Neural progenitor cell (in vitro differentiated cells): ENCODE results near the gene WDR64. TPM values are rescaled to one million over a fixed set of nuclear protein-coding genes. Genes with fewer than 3 reads are reported as not detected.
A peak's percentile ranks its signal among the peaks of the same experiment; 100 is the strongest.

Source experiments
- DNase-seq: peaks from one replicate; pipeline ENCODE4 v3.0.0-alpha.2; 2016; ENCODE audit warnings: low spot score
- H2AFZ ChIP-seq: fragments of 200-600 bp; sonication (generic); replicated peaks from 2 replicates; pipeline ENCODE4 v1.6.1; 2016; ENCODE audit warnings: antibody characterized with exemption
- H3F3A ChIP-seq: fragments of 200-600 bp; sonication (generic); 2 replicates; pipeline ENCODE4 v1.6.1; 2016; ENCODE audit warnings: antibody characterized with exemption, low read depth
- H3K27ac ChIP-seq: fragments of 200-600 bp; sonication (generic); 2 replicates; pipeline ENCODE4 v1.5.1; 2016; ENCODE audit warnings: mild to moderate bottlenecking
- H3K27me3 ChIP-seq: fragments of 200-600 bp; sonication (generic); 2 replicates; pipeline ENCODE4 v1.6.1; 2016; ENCODE audit warnings: mild to moderate bottlenecking, moderate library complexity
- H3K36me3 ChIP-seq: fragments of 200-600 bp; sonication (generic); 2 replicates; pipeline ENCODE4 v1.5.1; 2016
- H3K4me1 ChIP-seq: fragments of 200-600 bp; sonication (generic); 2 replicates; pipeline ENCODE4 v1.6.1; 2016; ENCODE audit warnings: mixed run types
- H3K4me2 ChIP-seq: fragments of 200-600 bp; sonication (generic); 2 replicates; pipeline ENCODE4 v1.6.1; 2016
- H3K4me3 ChIP-seq: fragments of 200-600 bp; sonication (generic); 2 replicates; pipeline ENCODE4 v1.5.1; 2016
- H3K79me2 ChIP-seq: fragments of 200-600 bp; sonication (generic); 2 replicates; pipeline ENCODE4 v1.6.1; 2016; ENCODE audit warnings: low read depth
- H3K9ac ChIP-seq: fragments of 200-600 bp; sonication (generic); 2 replicates; pipeline ENCODE4 v1.6.1; 2016
- H3K9me3 ChIP-seq: fragments of 200-600 bp; sonication (generic); 2 replicates; pipeline ENCODE4 v1.5.1; 2016; ENCODE audit warnings: low read depth
- H4K20me1 ChIP-seq: fragments of 200-600 bp; sonication (generic); 2 replicates; pipeline ENCODE4 v1.6.1; 2016; ENCODE audit warnings: low read depth
- H3K27ac Mint-ChIP-seq: 3 replicates; pipeline ENCODE4 v1.8.0; 2021; ENCODE audit warnings: mixed read lengths
- H3K27me3 Mint-ChIP-seq: 2 replicates; pipeline ENCODE4 v1.8.0; 2022; ENCODE audit warnings: low read depth, mild to moderate bottlenecking, inconsistent platforms, moderate library complexity, mixed read lengths; ENCODE audit not compliant: insufficient read depth
- H3K36me3 Mint-ChIP-seq: 3 replicates; pipeline ENCODE4 v1.8.0; 2021; ENCODE audit warnings: mixed read lengths
- H3K4me1 Mint-ChIP-seq: 3 replicates; pipeline ENCODE4 v1.8.0; 2021; ENCODE audit warnings: mixed read lengths
- H3K4me3 Mint-ChIP-seq: 3 replicates; pipeline ENCODE4 v1.8.0; 2021; ENCODE audit warnings: mild to moderate bottlenecking, moderate library complexity, mixed read lengths
- H3K9me3 Mint-ChIP-seq: 3 replicates; pipeline ENCODE4 v1.8.0; 2020; ENCODE audit warnings: mixed read lengths
- CTCF ChIP-seq: fragments of 200-600 bp; sonication (generic); IDR thresholded peaks from 2 replicates; pipeline ENCODE4 v1.5.1; 2017; ENCODE audit warnings: antibody characterized with exemption, mild to moderate bottlenecking
- EZH2 ChIP-seq: fragments of 200-600 bp; sonication (generic); IDR thresholded peaks from 2 replicates; pipeline ENCODE4 v1.6.1; 2017; ENCODE audit warnings: antibody characterized with exemption, mild to moderate bottlenecking, moderate library complexity
- EZH2phosphoT487 ChIP-seq: fragments of 200-600 bp; sonication (generic); IDR thresholded peaks from 2 replicates; pipeline ENCODE4 v1.6.1; 2017; ENCODE audit warnings: antibody characterized with exemption
- total RNA-seq: library from RNA; depleted of rRNA; stranded (reverse); fragments of >200 nt; gene quantifications from 2 replicates; pipeline ENCODE4 v1.2.3, GENCODE V29; 2015; ENCODE audit warnings: low replicate concordance

The WDR64 gene
- total RNA-seq, 1 donor from 2014 or later: not detected

- H3K27ac ChIP-seq: no peak overlapping the region
- DNase-seq: no peak
- H3K4me2 ChIP-seq: no peak overlapping the region
- H3K4me1 Mint-ChIP-seq: peaks cover 11% of the 10 kb centered on the region
- no peak overlapping the region for H2AFZ ChIP-seq
- H4K20me1 ChIP-seq: no peaks in the 10 kb centered on the region
- H3K27me3 ChIP-seq: no peaks in the 10 kb centered on the region
- H3K27ac Mint-ChIP-seq: no peak overlapping the region
- TF ChIP-seq EZH2phosphoT487 (no peak), CTCF (no peak), EZH2 (no peak)
- H3F3A ChIP-seq: no peaks in the 10 kb centered on the region
- no peaks in the 10 kb centered on the region for H3K36me3 Mint-ChIP-seq
- no peak overlapping the region for H3K4me3 ChIP-seq
- no peak overlapping the region for H3K9ac ChIP-seq
- peaks cover 2% of the 10 kb centered on the region for H3K27me3 Mint-ChIP-seq
- no peaks in the 10 kb centered on the region for H3K4me1 ChIP-seq
- no peaks in the 10 kb centered on the region for H3K9me3 Mint-ChIP-seq
- no peaks in the 10 kb centered on the region for H3K79me2 ChIP-seq
- no peak overlapping the region for H3K4me3 Mint-ChIP-seq
- no peaks in the 10 kb centered on the region for H3K36me3 ChIP-seq
- H3K9me3 ChIP-seq: no peaks in the 10 kb centered on the region
Observed at GRCh38 chr1:241706257-241706656, 54.2 kb downstream of the WDR64 start.

DNA sequence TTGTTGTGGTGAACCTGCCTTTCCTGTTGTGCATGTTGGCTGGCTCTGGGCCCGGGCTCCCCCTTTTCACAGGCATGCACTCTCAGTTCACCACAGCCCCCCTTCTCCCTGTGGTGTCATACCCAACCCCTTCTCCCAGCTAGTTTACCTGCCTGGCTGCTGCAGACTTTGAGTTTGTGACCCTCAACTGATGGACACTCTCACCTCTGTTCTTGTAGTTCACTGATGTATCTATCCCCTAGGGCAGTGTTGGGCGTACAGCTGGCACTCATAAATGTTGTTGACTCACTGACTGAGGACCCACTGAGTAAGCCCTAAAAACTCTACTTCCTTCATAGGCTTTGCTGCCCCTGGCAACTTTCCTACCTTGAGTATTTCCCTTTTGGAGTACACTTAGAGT is 54.9 kb downstream of the WDR64 start:
- Histone ChIP-seq H4K20me1 (no peaks in the 10 kb centered on the region), H3K4me3 (no peak overlapping the region), H2AFZ (no peak overlapping the region), H3K27me3 (no peaks in the 10 kb centered on the region), H3K27ac (no peak overlapping the region), H3K9me3 (no peaks in the 10 kb centered on the region), H3K9ac (no peak overlapping the region), H3K4me1 (no peaks in the 10 kb centered on the region), H3K4me2 (no peak overlapping the region), H3K79me2 (no peaks in the 10 kb centered on the region), H3K36me3 (no peaks in the 10 kb centered on the region), H3F3A (no peaks in the 10 kb centered on the region)
- DNase-seq: no peak
- H3K4me1 Mint-ChIP-seq: peaks cover 11% of the 10 kb centered on the region
- peaks cover 2% of the 10 kb centered on the region for H3K27me3 Mint-ChIP-seq
- no peaks in the 10 kb centered on the region for H3K36me3 Mint-ChIP-seq
- no peak for TF ChIP-seq EZH2phosphoT487
- TF ChIP-seq CTCF: no peak
- TF ChIP-seq EZH2: no peak
- no peak overlapping the region for H3K4me3 Mint-ChIP-seq
- H3K27ac Mint-ChIP-seq: no peak overlapping the region
- no peaks in the 10 kb centered on the region for H3K9me3 Mint-ChIP-seq

GRCh38 chr1:241707442-241707841 is 55.4 kb downstream of the WDR64 start:
- Histone ChIP-seq H3K27me3 (no peaks in the 10 kb centered on the region), H3K36me3 (no peaks in the 10 kb centered on the region), H3K9ac (no peak overlapping the region), H3F3A (no peaks in the 10 kb centered on the region), H2AFZ (no peak overlapping the region), H3K4me1 (no peaks in the 10 kb centered on the region), H3K27ac (no peak overlapping the region), H4K20me1 (no peaks in the 10 kb centered on the region), H3K4me3 (no peak overlapping the region), H3K79me2 (no peaks in the 10 kb centered on the region), H3K4me2 (no peak overlapping the region), H3K9me3 (no peaks in the 10 kb centered on the region)
- no peaks in the 10 kb centered on the region for H3K36me3 Mint-ChIP-seq
- H3K27me3 Mint-ChIP-seq: peaks cover 2% of the 10 kb centered on the region
- no peaks in the 10 kb centered on the region for H3K9me3 Mint-ChIP-seq
- TF ChIP-seq CTCF: no peak
- TF ChIP-seq EZH2phosphoT487: no peak
- no peak for TF ChIP-seq EZH2
- no peak overlapping the region for H3K27ac Mint-ChIP-seq
- peaks cover 11% of the 10 kb centered on the region for H3K4me1 Mint-ChIP-seq
- peak overlapping the region; percentile 22 for H3K4me3 Mint-ChIP-seq
- DNase-seq: no peak

- no peak overlapping the region for H3K27ac ChIP-seq
- H3K79me2 ChIP-seq: no peaks in the 10 kb centered on the region
- no peaks in the 10 kb centered on the region for H3K4me1 ChIP-seq
- H4K20me1 ChIP-seq: no peaks in the 10 kb centered on the region
- H3K9me3 ChIP-seq: no peaks in the 10 kb centered on the region
- peaks cover 11% of the 10 kb centered on the region for H3K4me1 Mint-ChIP-seq
- H3K27me3 ChIP-seq: no peaks in the 10 kb centered on the region
- no peak overlapping the region for H3K27ac Mint-ChIP-seq
- H3K9me3 Mint-ChIP-seq: no peaks in the 10 kb centered on the region
- no peak overlapping the region for H3K4me3 Mint-ChIP-seq
- no peak for DNase-seq
- no peak for TF ChIP-seq EZH2phosphoT487
- TF ChIP-seq CTCF: no peak
- no peak for TF ChIP-seq EZH2
- H3K36me3 Mint-ChIP-seq: no peaks in the 10 kb centered on the region
- no peak overlapping the region for H3K4me2 ChIP-seq
- no peak overlapping the region for H2AFZ ChIP-seq
- H3K36me3 ChIP-seq: no peaks in the 10 kb centered on the region
- peaks cover 2% of the 10 kb centered on the region for H3K27me3 Mint-ChIP-seq
- H3K4me3 ChIP-seq: no peak overlapping the region
- H3K9ac ChIP-seq: no peak overlapping the region
- no peaks in the 10 kb centered on the region for H3F3A ChIP-seq
Observed at GRCh38 chr1:241711326-241711725, 59.2 kb downstream of the WDR64 start.
